K562 (cell line): Measurements from ENCODE around the gene RFESD. TPM values are rescaled to one million over a fixed set of nuclear protein-coding genes. Genes with fewer than 3 reads are reported as not detected.

Experiments
- CHD1 ChIP-seq: fragments of 200-600 bp; sonication (generic); IDR thresholded peaks from one replicate; pipeline ENCODE4 v1.6.1; 2012; ENCODE audit warnings: mild to moderate bottlenecking, moderate library complexity, low read length, inconsistent platforms
- HCFC1 ChIP-seq: IDR thresholded peaks from 2 replicates; pipeline ENCODE4 v1.6.1; 2012; ENCODE audit warnings: low read depth, low read length, improper control_type of control experiment
- MTF1 ChIP-seq: fragments of 250-450 bp; sonication (Bioruptor Pico); IDR thresholded peaks from 2 replicates; pipeline ENCODE4 v1.9.0; 2021; ENCODE audit warnings: moderate library complexity, mild to moderate bottlenecking, inconsistent platforms, borderline replicate concordance
- NCOA1 ChIP-seq: fragments of 450-650 bp; IDR thresholded peaks from 2 replicates; pipeline ENCODE4 v1.6.1; 2016; ENCODE audit warnings: low read depth
- NUFIP1 ChIP-seq: fragments of 450-650 bp; IDR thresholded peaks from 2 replicates; pipeline ENCODE4 v1.6.1; 2018; ENCODE audit not compliant: partially characterized antibody
- PTRF ChIP-seq: fragments of 450-650 bp; IDR thresholded peaks from 2 replicates; pipeline ENCODE4 v1.6.1; 2016; ENCODE audit warnings: mild to moderate bottlenecking, missing genetic modification characterization, missing compliant biosample characterization
- SMAD3 ChIP-seq: fragments of 450-650 bp; formaldehyde crosslinking; conservative IDR thresholded peaks from 2 replicates; pipeline ENCODE4 v1.4.0; 2020; ENCODE audit warnings: mild to moderate bottlenecking
- ZFP36 ChIP-seq: fragments of 150-350 bp; IDR thresholded peaks from 2 replicates; pipeline ENCODE4 v1.6.1; 2018; ENCODE audit warnings: low read length, low read depth; ENCODE audit not compliant: partially characterized antibody
- ZNF316 ChIP-seq: fragments of 450-650 bp; IDR thresholded peaks from 2 replicates; pipeline ENCODE4 v1.6.1; 2016
- ZNF57 ChIP-seq: fragments of 450-650 bp; formaldehyde crosslinking; IDR thresholded peaks from 2 replicates; pipeline ENCODE4 v1.4.0; 2020; ENCODE audit warnings: mild to moderate bottlenecking, moderate library complexity
- ZNF79 ChIP-seq: fragments of 250-450 bp; sonication (Bioruptor Pico); IDR thresholded peaks from 2 replicates; pipeline ENCODE4 v1.4.0; 2020; ENCODE audit warnings: low read depth, mild to moderate bottlenecking, moderate library complexity
- polyA plus RNA-seq, 8 experiments: library from polyadenylated mRNA; depleted of rRNA in 4 of 8; stranded (reverse) in 5 of 8; unstranded in 3 of 8; fragments of >200 nt; fragmentation: Nextera tagmentation in 2 of 8; fragmentation: Illumina TruSeq in 1 of 8; extraction: Ambion mirVana in 2 of 8; extraction: Trizol in 1 of 8; gene quantifications; 2 replicates each; pipeline versions ENCODE4 v1.2.1 to v1.2.3, GENCODE V29; 2011 to 2014; ENCODE audit warnings: inconsistent platforms in 1 of 8, missing spikeins in 1 of 8
- total RNA-seq, 7 experiments: library from RNA; depleted of rRNA in 6 of 7; stranded (reverse); fragments of >200 nt in 6 of 7; fragmentation: Illumina TruSeq in 2 of 7; extraction: Trizol in 2 of 7; gene quantifications; 2 replicates each; pipeline versions ENCODE4 v1.2.1 to v1.2.3, GENCODE V29; 2011 to 2021; ENCODE audit warnings: low replicate concordance in 1 of 7
- TF ChIP-seq, protein P1 (sequence below): fragments of 450-650 bp; formaldehyde crosslinking; conservative IDR thresholded peaks from 2 replicates; pipeline ENCODE4 v1.4.0; 2022; ENCODE audit warnings: mild to moderate bottlenecking, missing genetic modification characterization
- TF ChIP-seq, protein P2 (sequence below): IDR thresholded peaks from 2 replicates; pipeline ENCODE4 v1.6.1; 2014; ENCODE audit warnings: antibody characterized with exemption
- TF ChIP-seq, protein P3 (sequence below), 2 experiments: fragments of 450-650 bp; IDR thresholded peaks; 2 replicates each; pipeline ENCODE4 v1.6.1; 2018; ENCODE audit warnings: mild to moderate bottlenecking in 2 of 2, low read depth in 1 of 2; ENCODE audit not compliant: partially characterized antibody in 2 of 2
- TF ChIP-seq, protein P4 (sequence below): fragments of 150-350 bp; IDR thresholded peaks from 2 replicates; pipeline ENCODE4 v1.6.1; 2014; ENCODE audit warnings: low read depth, mild to moderate bottlenecking, low read length, borderline replicate concordance

RFESD gene
- total and polyA plus RNA-seq, 9 of the 15 experiments (the other 6 are each of a cell fraction or from before 2014, with no cell fraction given), result 62.3 to 600 (median 140) TPM

DNA sequence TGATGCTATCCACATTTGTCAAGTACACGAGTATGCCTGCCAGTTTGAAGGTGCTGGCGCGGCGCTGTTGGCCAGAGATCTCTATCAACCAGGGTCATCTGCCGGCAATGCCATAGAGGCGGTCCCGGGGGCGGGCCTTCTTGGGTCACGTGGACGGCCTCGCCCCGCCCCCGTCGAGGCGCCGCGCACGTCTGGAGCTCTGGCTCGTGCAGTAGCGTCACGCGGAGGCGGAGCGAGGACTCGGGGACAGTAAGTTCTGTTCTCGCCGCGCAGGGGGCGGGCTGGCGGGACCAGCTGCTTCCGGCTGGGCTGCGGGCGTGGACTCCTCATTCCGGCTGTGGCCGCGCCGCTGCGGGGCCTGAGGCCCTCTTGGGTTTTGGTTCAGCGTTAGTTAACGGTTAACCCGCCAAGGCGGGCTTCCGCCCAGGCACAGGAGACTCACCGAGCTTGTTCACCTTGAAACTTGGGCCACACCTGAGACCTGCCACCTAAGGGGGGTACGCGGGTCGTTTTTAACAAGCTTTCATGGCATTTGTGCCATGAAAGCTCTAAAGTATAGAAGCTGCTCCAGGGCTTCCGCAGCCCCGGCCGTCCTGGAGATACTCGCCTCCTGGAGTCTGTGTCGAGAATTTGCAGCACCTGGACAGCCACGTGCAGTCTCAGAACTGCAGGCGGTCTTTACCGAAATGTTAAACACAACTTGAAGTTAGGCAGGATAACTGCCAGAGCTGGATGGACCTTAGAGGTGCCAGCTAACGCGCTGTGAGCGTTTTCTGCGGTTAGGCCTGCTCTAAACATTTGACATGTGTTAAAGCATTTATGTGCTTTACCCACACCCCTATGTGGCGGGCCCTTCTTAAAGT, at the start of gene RFESD (continued):
- TF ChIP-seq ZNF79 (CRISPR knock-in tag) (no peak), NUFIP1 (no peak), ZNF57 (CRISPR knock-in tag) (no peak), ZFP36 (no peak), PTRF (tag) (no peak), NCOA1 (no peak), MTF1 (no peak), ZNF316 (no peak), CHD1 (no peak), HCFC1 (peak; percentile 60), SMAD3 (CRISPR knock-in tag) (no peak)
- TF ChIP-seq, protein P1, sequence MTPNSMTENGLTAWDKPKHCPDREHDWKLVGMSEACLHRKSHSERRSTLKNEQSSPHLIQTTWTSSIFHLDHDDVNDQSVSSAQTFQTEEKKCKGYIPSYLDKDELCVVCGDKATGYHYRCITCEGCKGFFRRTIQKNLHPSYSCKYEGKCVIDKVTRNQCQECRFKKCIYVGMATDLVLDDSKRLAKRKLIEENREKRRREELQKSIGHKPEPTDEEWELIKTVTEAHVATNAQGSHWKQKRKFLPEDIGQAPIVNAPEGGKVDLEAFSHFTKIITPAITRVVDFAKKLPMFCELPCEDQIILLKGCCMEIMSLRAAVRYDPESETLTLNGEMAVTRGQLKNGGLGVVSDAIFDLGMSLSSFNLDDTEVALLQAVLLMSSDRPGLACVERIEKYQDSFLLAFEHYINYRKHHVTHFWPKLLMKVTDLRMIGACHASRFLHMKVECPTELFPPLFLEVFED (CRISPR knock-in tag), result no peak
- TF ChIP-seq, protein P2, sequence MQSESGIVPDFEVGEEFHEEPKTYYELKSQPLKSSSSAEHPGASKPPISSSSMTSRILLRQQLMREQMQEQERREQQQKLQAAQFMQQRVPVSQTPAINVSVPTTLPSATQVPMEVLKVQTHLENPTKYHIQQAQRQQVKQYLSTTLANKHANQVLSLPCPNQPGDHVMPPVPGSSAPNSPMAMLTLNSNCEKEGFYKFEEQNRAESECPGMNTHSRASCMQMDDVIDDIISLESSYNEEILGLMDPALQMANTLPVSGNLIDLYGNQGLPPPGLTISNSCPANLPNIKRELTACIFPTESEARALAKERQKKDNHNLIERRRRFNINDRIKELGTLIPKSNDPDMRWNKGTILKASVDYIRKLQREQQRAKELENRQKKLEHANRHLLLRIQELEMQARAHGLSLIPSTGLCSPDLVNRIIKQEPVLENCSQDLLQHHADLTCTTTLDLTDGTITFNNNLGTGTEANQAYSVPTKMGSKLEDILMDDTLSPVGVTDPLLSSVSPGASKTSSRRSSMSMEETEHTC, result no peak; the same call in 1 of the 2 replicates
- TF ChIP-seq, protein P3, sequence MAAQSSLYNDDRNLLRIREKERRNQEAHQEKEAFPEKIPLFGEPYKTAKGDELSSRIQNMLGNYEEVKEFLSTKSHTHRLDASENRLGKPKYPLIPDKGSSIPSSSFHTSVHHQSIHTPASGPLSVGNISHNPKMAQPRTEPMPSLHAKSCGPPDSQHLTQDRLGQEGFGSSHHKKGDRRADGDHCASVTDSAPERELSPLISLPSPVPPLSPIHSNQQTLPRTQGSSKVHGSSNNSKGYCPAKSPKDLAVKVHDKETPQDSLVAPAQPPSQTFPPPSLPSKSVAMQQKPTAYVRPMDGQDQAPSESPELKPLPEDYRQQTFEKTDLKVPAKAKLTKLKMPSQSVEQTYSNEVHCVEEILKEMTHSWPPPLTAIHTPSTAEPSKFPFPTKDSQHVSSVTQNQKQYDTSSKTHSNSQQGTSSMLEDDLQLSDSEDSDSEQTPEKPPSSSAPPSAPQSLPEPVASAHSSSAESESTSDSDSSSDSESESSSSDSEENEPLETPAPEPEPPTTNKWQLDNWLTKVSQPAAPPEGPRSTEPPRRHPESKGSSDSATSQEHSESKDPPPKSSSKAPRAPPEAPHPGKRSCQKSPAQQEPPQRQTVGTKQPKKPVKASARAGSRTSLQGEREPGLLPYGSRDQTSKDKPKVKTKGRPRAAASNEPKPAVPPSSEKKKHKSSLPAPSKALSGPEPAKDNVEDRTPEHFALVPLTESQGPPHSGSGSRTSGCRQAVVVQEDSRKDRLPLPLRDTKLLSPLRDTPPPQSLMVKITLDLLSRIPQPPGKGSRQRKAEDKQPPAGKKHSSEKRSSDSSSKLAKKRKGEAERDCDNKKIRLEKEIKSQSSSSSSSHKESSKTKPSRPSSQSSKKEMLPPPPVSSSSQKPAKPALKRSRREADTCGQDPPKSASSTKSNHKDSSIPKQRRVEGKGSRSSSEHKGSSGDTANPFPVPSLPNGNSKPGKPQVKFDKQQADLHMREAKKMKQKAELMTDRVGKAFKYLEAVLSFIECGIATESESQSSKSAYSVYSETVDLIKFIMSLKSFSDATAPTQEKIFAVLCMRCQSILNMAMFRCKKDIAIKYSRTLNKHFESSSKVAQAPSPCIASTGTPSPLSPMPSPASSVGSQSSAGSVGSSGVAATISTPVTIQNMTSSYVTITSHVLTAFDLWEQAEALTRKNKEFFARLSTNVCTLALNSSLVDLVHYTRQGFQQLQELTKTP (IDR thresholded peaks at IDR 0.05; ENCODE audit: low read depth in 1 of 2, partially characterized antibody in 2 of 2), result peak; percentile 48 to 57
- TF ChIP-seq, protein P4, sequence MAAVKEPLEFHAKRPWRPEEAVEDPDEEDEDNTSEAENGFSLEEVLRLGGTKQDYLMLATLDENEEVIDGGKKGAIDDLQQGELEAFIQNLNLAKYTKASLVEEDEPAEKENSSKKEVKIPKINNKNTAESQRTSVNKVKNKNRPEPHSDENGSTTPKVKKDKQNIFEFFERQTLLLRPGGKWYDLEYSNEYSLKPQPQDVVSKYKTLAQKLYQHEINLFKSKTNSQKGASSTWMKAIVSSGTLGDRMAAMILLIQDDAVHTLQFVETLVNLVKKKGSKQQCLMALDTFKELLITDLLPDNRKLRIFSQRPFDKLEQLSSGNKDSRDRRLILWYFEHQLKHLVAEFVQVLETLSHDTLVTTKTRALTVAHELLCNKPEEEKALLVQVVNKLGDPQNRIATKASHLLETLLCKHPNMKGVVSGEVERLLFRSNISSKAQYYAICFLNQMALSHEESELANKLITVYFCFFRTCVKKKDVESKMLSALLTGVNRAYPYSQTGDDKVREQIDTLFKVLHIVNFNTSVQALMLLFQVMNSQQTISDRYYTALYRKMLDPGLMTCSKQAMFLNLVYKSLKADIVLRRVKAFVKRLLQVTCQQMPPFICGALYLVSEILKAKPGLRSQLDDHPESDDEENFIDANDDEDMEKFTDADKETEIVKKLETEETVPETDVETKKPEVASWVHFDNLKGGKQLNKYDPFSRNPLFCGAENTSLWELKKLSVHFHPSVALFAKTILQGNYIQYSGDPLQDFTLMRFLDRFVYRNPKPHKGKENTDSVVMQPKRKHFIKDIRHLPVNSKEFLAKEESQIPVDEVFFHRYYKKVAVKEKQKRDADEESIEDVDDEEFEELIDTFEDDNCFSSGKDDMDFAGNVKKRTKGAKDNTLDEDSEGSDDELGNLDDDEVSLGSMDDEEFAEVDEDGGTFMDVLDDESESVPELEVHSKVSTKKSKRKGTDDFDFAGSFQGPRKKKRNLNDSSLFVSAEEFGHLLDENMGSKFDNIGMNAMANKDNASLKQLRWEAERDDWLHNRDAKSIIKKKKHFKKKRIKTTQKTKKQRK, result no peak
